Hypothalamus (tissue), 51 donors: ENCODE measurements around the gene HAS3.
"Not testable (repeated sequence)": the region's sequence is repeated elsewhere in the genome, so short reads cannot be mapped to it uniquely, and the experiment has no call there.

Source experiments
- DNase-seq, 51 donors: peaks; one replicate each; lab custom pipeline; 2025; lab: John Stamatoyannopoulos, UW

HAS3 gene

GRCh38 chr16:69105501-69106361 is at the start of gene HAS3:
HAS3 (plus strand) TSS chr16:69105653; CDS start chr16:69109396, 3,743 bp downstream.
- DNase-seq, result peak in 25 of 51 donors; percentile 9 to 61 (median 28)

- DNase-seq, result no peak
These were observed 49.5 kb upstream of the HAS3 start for GRCh38 chr16:69055980-69056379.

- DNase-seq, result no peak
These were observed 49.0 kb upstream of the HAS3 start for GRCh38 chr16:69056421-69056820.

GRCh38 chr16:69057400-69058378 is 47.8 kb upstream of the HAS3 start:
- no peak for DNase-seq

- DNase-seq, result not testable (repeated sequence)
These were observed 42.0 kb upstream of the HAS3 start for GRCh38 chr16:69063491-69063890.

- DNase-seq, result no peak
These were observed 41.2 kb upstream of the HAS3 start for GRCh38 chr16:69064124-69064763.

- peak in 3 of 51 donors; percentile 5 to 50 (median 5) for DNase-seq
These were observed 40.6 kb upstream of the HAS3 start for GRCh38 chr16:69064764-69065313.

- no peak for DNase-seq
These were observed 35.9 kb upstream of the HAS3 start for GRCh38 chr16:69069504-69069903.

- no peak for DNase-seq
These were observed 34.4 kb upstream of the HAS3 start for GRCh38 chr16:69071036-69071435.

GRCh38 chr16:69072640-69072974 is 32.8 kb upstream of the HAS3 start:
- no peak for DNase-seq

GRCh38 chr16:69073181-69073702 is 32.2 kb upstream of the HAS3 start:
- peak in 1 of 51 donors; percentile 14 for DNase-seq

- no peak for DNase-seq
These were observed 28.2 kb upstream of the HAS3 start for GRCh38 chr16:69077251-69077650.

- no peak for DNase-seq
These were observed 27.4 kb upstream of the HAS3 start for GRCh38 chr16:69078073-69078472.

GRCh38 chr16:69079697-69080096 is 25.8 kb upstream of the HAS3 start:
- no peak for DNase-seq

- DNase-seq, result no peak
These were observed 22.0 kb upstream of the HAS3 start for GRCh38 chr16:69083306-69083941.

GRCh38 chr16:69084289-69084688 is 21.2 kb upstream of the HAS3 start:
- DNase-seq, result no peak

- DNase-seq, result no peak
These were observed 20.3 kb upstream of the HAS3 start for GRCh38 chr16:69085032-69085695.

- no peak for DNase-seq
These were observed 18.3 kb upstream of the HAS3 start for GRCh38 chr16:69087161-69087581.

- no peak for DNase-seq
These were observed 16.8 kb upstream of the HAS3 start for GRCh38 chr16:69088684-69089083.
